GM12878 (cell line): ENCODE measurements around the gene HGS. TPM values are rescaled to one million over a fixed set of nuclear protein-coding genes. Genes with fewer than 3 reads are reported as not detected.
A peak's percentile ranks its signal among the peaks of the same experiment; 100 is the strongest.

ENCODE experiments used
- ATAC-seq: fragments of 200-7000 bp; cut with Tn5 transposase; 3 replicates; pipeline ENCODE4 v1.9.1; 2020; ENCODE audit warnings: mild to moderate bottlenecking, moderate library complexity
- BruUV-seq: library from RNA; stranded (reverse); fragments of 400-500 nt; replicated peaks from 2 replicates; lab custom pipeline; 2021; lab: Mats Ljungman, UMichigan
- CTCF ChIA-PET: fragments of 300-600 bp; sonication (Branson Sonifier 250); formaldehyde crosslinking; extraction: SDS; loops from one replicate; lab custom pipeline; 2021; ENCODE audit warnings: inconsistent platforms; lab: Yijun Ruan, JAX
- POLR2A ChIA-PET: fragments of 350-600 bp; formaldehyde crosslinking; extraction: SDS; loops from one replicate; lab custom pipeline; 2021; ENCODE audit warnings: inconsistent platforms; lab: Charles Lee
- RAD21 ChIA-PET: fragments of 300-600 bp; sonication (Branson Sonifier 250); formaldehyde crosslinking; loops from one replicate; lab custom pipeline; 2023; ENCODE audit warnings: antibody characterized with exemption; ENCODE audit not compliant: unreplicated experiment; lab: Charles Lee
- SMC1A ChIA-PET: fragments of 300-600 bp; sonication (Branson Sonifier 250); formaldehyde crosslinking; loops from one replicate; lab custom pipeline; 2023; ENCODE audit not compliant: unreplicated experiment, uncharacterized antibody; lab: Charles Lee
- DNase-seq: peaks from one replicate; pipeline ENCODE4 v3.0.0-alpha.2; 2011; ENCODE audit warnings: low read depth, low spot score
- FAIRE-seq: peaks from 3 replicates; lab custom pipeline; 2011; peaks lifted over from hg19 to GRCh38; lab: Jason Lieb, UNC
- H2AFZ ChIP-seq: 2 replicates; pipeline ENCODE4 v1.6.0; 2011; ENCODE audit warnings: low read depth, low read length, control low read depth; ENCODE audit not compliant: control insufficient read depth
- H3K27ac ChIP-seq: 2 replicates; pipeline ENCODE4 v1.5.1; 2011; ENCODE audit warnings: control low read depth; ENCODE audit not compliant: control insufficient read depth, insufficient read depth
- H3K27me3 ChIP-seq, 2 experiments: replicated peaks in 1 of 2; 2 replicates each; pipeline versions ENCODE4 v1.6.0 to v1.6.1; 2011; ENCODE audit warnings: low read length in 1 of 2; ENCODE audit not compliant: control insufficient read depth in 2 of 2, insufficient read depth in 2 of 2
- H3K36me3 ChIP-seq, 2 experiments: 2 replicates each; pipeline ENCODE4 v1.5.1; 2011; ENCODE audit warnings: low read length in 1 of 2; ENCODE audit not compliant: control insufficient read depth in 2 of 2, insufficient read depth in 2 of 2
- H3K4me1 ChIP-seq: 2 replicates; pipeline ENCODE4 v1.6.1; 2011; ENCODE audit warnings: mild to moderate bottlenecking, low read length, moderate library complexity, mixed read lengths; ENCODE audit not compliant: control insufficient read depth, insufficient read depth
- H3K4me2 ChIP-seq: 2 replicates; pipeline ENCODE4 v1.6.0; 2011; ENCODE audit warnings: control low read depth; ENCODE audit not compliant: control insufficient read depth, insufficient read depth
- H3K4me3 ChIP-seq: fragments of 200-600 bp; sonication (generic); 2 replicates; pipeline ENCODE4 v1.5.1; 2016
- H3K79me2 ChIP-seq: 2 replicates; pipeline ENCODE4 v1.6.0; 2011; ENCODE audit warnings: low read length; ENCODE audit not compliant: control insufficient read depth, insufficient read depth
- H3K9ac ChIP-seq: 2 replicates; pipeline ENCODE4 v1.8.0; 2011; ENCODE audit warnings: low read length, control low read depth, mixed read lengths; ENCODE audit not compliant: control insufficient read depth, insufficient read depth
- H3K9me3 ChIP-seq: replicated peaks from 3 replicates; pipeline ENCODE4 v1.5.1; 2011; ENCODE audit warnings: mild to moderate bottlenecking, low read length; ENCODE audit not compliant: control insufficient read depth, insufficient read depth
- H4K20me1 ChIP-seq: 2 replicates; pipeline ENCODE4 v1.6.0; 2011; ENCODE audit not compliant: control insufficient read depth, insufficient read depth
- BACH1 ChIP-seq: fragments of 450-650 bp; IDR thresholded peaks from 2 replicates; pipeline ENCODE4 v1.6.1; 2017; ENCODE audit warnings: mild to moderate bottlenecking, borderline replicate concordance
- BCL3 ChIP-seq: IDR thresholded peaks from 2 replicates; pipeline ENCODE4 v1.6.1; 2011; ENCODE audit warnings: borderline replicate concordance, low read depth, mild to moderate bottlenecking, moderate library complexity, low read length; ENCODE audit not compliant: insufficient read depth, poor library complexity, severe bottlenecking
- BHLHE40 ChIP-seq, 2 experiments: fragments of 450-650 bp in 1 of 2; IDR thresholded peaks; 2 replicates each; pipeline ENCODE4 v1.6.1; 2011 to 2017; ENCODE audit warnings: low read depth in 2 of 2, borderline replicate concordance in 1 of 2, improper control_type of control experiment in 1 of 2, low read length in 1 of 2, mild to moderate bottlenecking in 1 of 2
- CTCF ChIP-seq, 3 experiments: IDR thresholded peaks in 2 of 3; conservative IDR thresholded peaks in 1 of 3; 2 replicates each; pipeline ENCODE4 v1.5.1; 2011; ENCODE audit warnings: low read depth in 3 of 3, low read length in 3 of 3, mild to moderate bottlenecking in 3 of 3, control low read depth in 2 of 3, moderate library complexity in 2 of 3, inconsistent platforms in 1 of 3, mixed read lengths in 1 of 3; ENCODE audit not compliant: control insufficient read depth in 2 of 3, insufficient read depth in 1 of 3; ENCODE audit errors: extremely low read depth in 1 of 3
- E2F8 ChIP-seq: fragments of 450-650 bp; IDR thresholded peaks from 2 replicates; pipeline ENCODE4 v1.6.1; 2018; ENCODE audit warnings: mild to moderate bottlenecking, low read depth, moderate library complexity; ENCODE audit not compliant: partially characterized antibody
- HCFC1 ChIP-seq: fragments of 150-350 bp; IDR thresholded peaks from 2 replicates; pipeline ENCODE4 v1.6.1; 2014; ENCODE audit warnings: low read length
- IKZF2 ChIP-seq, 2 experiments: fragments of 450-650 bp; IDR thresholded peaks; 2 replicates each; pipeline ENCODE4 v1.6.1; 2017; ENCODE audit warnings: mild to moderate bottlenecking in 2 of 2, moderate library complexity in 2 of 2
- NBN ChIP-seq: fragments of 450-650 bp; IDR thresholded peaks from 2 replicates; pipeline ENCODE4 v1.6.1; 2016
- PKNOX1 ChIP-seq: fragments of 450-650 bp; IDR thresholded peaks from 2 replicates; pipeline ENCODE4 v1.6.1; 2016; ENCODE audit warnings: mild to moderate bottlenecking
- RAD21 ChIP-seq: IDR thresholded peaks from 2 replicates; pipeline ENCODE4 v1.6.1; 2011; ENCODE audit warnings: mild to moderate bottlenecking, low read depth, low read length, moderate library complexity; ENCODE audit not compliant: insufficient read depth
- SMARCA5 ChIP-seq: fragments of 450-650 bp; IDR thresholded peaks from 2 replicates; pipeline ENCODE4 v1.6.1; 2017; ENCODE audit warnings: mild to moderate bottlenecking
- SMC3 ChIP-seq: IDR thresholded peaks from 2 replicates; pipeline ENCODE4 v1.6.1; 2011; ENCODE audit warnings: low read length, improper control_type of control experiment, borderline replicate concordance
- YY1 ChIP-seq: IDR thresholded peaks from 2 replicates; pipeline ENCODE4 v1.6.1; 2011; ENCODE audit warnings: low read depth, mild to moderate bottlenecking, low read length
- WGBS: methylation state at CpG from one replicate; pipeline ENCODE4 v1.1.6; 2016; ENCODE audit warnings: low lambda C conversion rate; ENCODE audit not compliant: insufficient replicate concordance, insufficient coverage; ENCODE audit errors: missing lambda C conversion rate; 5-methylcytosine and 5-hydroxymethylcytosine counted together
- in situ Hi-C: fragments of 300-500 bp; cut with MboI; formaldehyde crosslinking; loops from 9 replicates; pipeline ENCODE4 v1.14.3; 2018; ENCODE audit warnings: mixed read lengths
- intact Hi-C: fragments of 100-400 bp; cut with micrococcal nuclease; formaldehyde crosslinking; loops from one replicate; pipeline ENCODE4 v1.14.2; 2022; ENCODE audit not compliant: unreplicated experiment
- polyA plus RNA-seq, 11 experiments: library from polyadenylated mRNA; depleted of rRNA in 4 of 11; unstranded in 6 of 11; stranded (reverse) in 5 of 11; fragments of >200 nt; fragmentation: Nextera tagmentation in 4 of 11; fragmentation: Illumina TruSeq in 1 of 11; extraction: Ambion mirVana in 4 of 11; extraction: Trizol in 1 of 11; gene quantifications; 1 replicate in 1 of 11; 2 replicates in 10 of 11; pipeline versions ENCODE4 v1.2.1 to v1.2.3, GENCODE V29; 2011 to 2016; ENCODE audit warnings: inconsistent platforms in 2 of 11, missing spikeins in 2 of 11, low read depth in 1 of 11
- total RNA-seq, 4 experiments: library from RNA; depleted of rRNA in 3 of 4; stranded (reverse); fragments of >200 nt in 3 of 4; fragmentation: Illumina TruSeq in 1 of 4; extraction: Trizol in 1 of 4; gene quantifications; 2 replicates each; pipeline versions ENCODE4 v1.2.1 to v1.2.3, GENCODE V29; 2013 to 2021

Gene HGS
- total and polyA plus RNA-seq, 10 of the 15 experiments (the other 5 are each of a cell fraction or from before 2014, with no cell fraction given), result 2.2 to 85.6 (median 55.3) TPM

- ChIA-PET SMC1A (no interaction called here), RAD21 (interaction anchor here (1.2 kb wide), 1 partner anchor 74 kb away, joined by 3 read pairs; no protein-coding TSS in a partner anchor), POLR2A (interaction anchor here (0.6 kb wide), 1 partner anchor 125 kb away, joined by 7 read pairs; no protein-coding TSS in a partner anchor), CTCF (interaction anchor here (0.6 to 3.1 kb wide), 4 partner anchors 9 to 288 kb away, joined by 3 to 12 read pairs (median 6); partner anchors contain the start of genes CENPX, LRRC45 and MCRIP1)
- intact Hi-C loops, result no loop called here
- in situ Hi-C loops, result no loop called here
- no peak for DNase-seq
- Histone ChIP-seq H3K4me2 (no peak overlapping the region), H3K4me3 (no peak overlapping the region), H3K36me3 (no peaks in the 10 kb centered on the region), H3K27ac (no peak overlapping the region), H4K20me1 (no peaks in the 10 kb centered on the region), H3K9me3 (no peaks in the 10 kb centered on the region), H3K79me2 (no peaks in the 10 kb centered on the region), H3K4me1 (peaks cover 4% of the 10 kb centered on the region; the same call in 1 of the 2 replicates), H2AFZ (no peak overlapping the region), H3K27me3 (peaks cover 0 to 2% of the 10 kb centered on the region in 2 experiments; a peak in 1 of 4 replicates), H3K9ac (no peak overlapping the region)
- no TSS peak for BruUV-seq
- 34% methylated on average over 32 of the region's 32 CpGs for WGBS
- peak; percentile 97 for FAIRE-seq
- peak; percentile 94 for ATAC-seq
- TF ChIP-seq HCFC1, result 0 out of 2 replicates have a peak, but pooled peaks have one; percentile 15
- peak; percentile 70; the same call in 1 of the 2 replicates for TF ChIP-seq PKNOX1
- no peak for TF ChIP-seq BCL3
- peak; percentile 87 to 97 (median 88) for TF ChIP-seq CTCF (IDR thresholded peaks at IDR 0.05 in 2 of 3, conservative IDR thresholded peaks at IDR 0.05 in 1 of 3; ENCODE audit: control insufficient read depth in 2 of 3, extremely low read depth in 1 of 3, insufficient read depth in 1 of 3, low read depth in 3 of 3, low read length in 3 of 3)
- TF ChIP-seq IKZF2 (IDR thresholded peaks at IDR 0.05), result no peak
- TF ChIP-seq E2F8, result no peak
- peak; percentile 79 for TF ChIP-seq SMC3
- 0 out of 2 replicates have a peak, but pooled peaks have one; percentile 52 for TF ChIP-seq SMARCA5
- TF ChIP-seq BHLHE40 (IDR thresholded peaks at IDR 0.05; ENCODE audit: borderline replicate concordance in 1 of 2, low read depth in 2 of 2, low read length in 1 of 2), result peak in 1 of 2 experiments; percentile 21; a peak in 1 of 4 replicates
- TF ChIP-seq YY1, result 0 out of 2 replicates have a peak, but pooled peaks have one; percentile 36
- TF ChIP-seq RAD21, result peak; percentile 81
- no peak for TF ChIP-seq BACH1
- TF ChIP-seq NBN, result 0 out of 2 replicates have a peak, but pooled peaks have one; percentile 28
Measured at GRCh38 chr17:81733507-81734404, 49.9 kb downstream of the HGS start.
